HepG2 (cell line): ENCODE data around the gene RNF125. TPM values are rescaled to one million over a fixed set of nuclear protein-coding genes. Genes with fewer than 3 reads are reported as not detected.

Experiments used
- HDAC2 ChIP-seq: sonication (generic); formaldehyde crosslinking; IDR thresholded peaks from 2 replicates; pipeline ENCODE4 v1.4.0; 2020; ENCODE audit warnings: missing genetic modification reagents
- IRF1 ChIP-seq: sonication (generic); formaldehyde crosslinking; IDR thresholded peaks from 2 replicates; pipeline ENCODE4 v1.4.0; 2020; ENCODE audit warnings: low read depth, mild to moderate bottlenecking, missing genetic modification reagents
- MLXIP ChIP-seq: sonication (generic); formaldehyde crosslinking; IDR thresholded peaks from 2 replicates; pipeline ENCODE4 v1.9.0; 2021; ENCODE audit warnings: missing genetic modification reagents, borderline replicate concordance
- MTA1 ChIP-seq: sonication (generic); formaldehyde crosslinking; IDR thresholded peaks from 2 replicates; pipeline ENCODE4 v1.4.0; 2020; ENCODE audit warnings: missing genetic modification reagents, mild to moderate bottlenecking, borderline replicate concordance
- PCBP2 ChIP-seq: fragments of 200-400 bp; formaldehyde crosslinking; optimal IDR thresholded peaks from 2 replicates; pipeline ENCODE3; 2018; ENCODE audit warnings: low read length, low read depth; ENCODE audit not compliant: poor library complexity, severe bottlenecking
- PHF5A ChIP-seq: IDR thresholded peaks from one replicate; pipeline ENCODE4 v1.6.1; 2018; ENCODE audit warnings: low read depth, missing genetic modification reagents; ENCODE audit not compliant: unreplicated experiment
- ZBED4 ChIP-seq: sonication (generic); formaldehyde crosslinking; IDR thresholded peaks from 2 replicates; pipeline ENCODE4 v1.4.0; 2020; ENCODE audit warnings: missing genetic modification reagents, borderline replicate concordance
- ZHX1 ChIP-seq: sonication (generic); formaldehyde crosslinking; IDR thresholded peaks from 2 replicates; pipeline ENCODE4 v1.8.1; 2022; ENCODE audit warnings: low read depth, mild to moderate bottlenecking, missing genetic modification reagents
- ZNF557 ChIP-seq: sonication (generic); formaldehyde crosslinking; IDR thresholded peaks from 2 replicates; pipeline ENCODE4 v1.4.0; 2020; ENCODE audit warnings: missing genetic modification reagents
- ZNF629 ChIP-seq: sonication (generic); formaldehyde crosslinking; conservative IDR thresholded peaks from 2 replicates; pipeline ENCODE4 v1.5.0; 2020; ENCODE audit warnings: missing genetic modification reagents
- ZNF841 ChIP-seq: sonication (generic); formaldehyde crosslinking; IDR thresholded peaks from 2 replicates; pipeline ENCODE4 v1.8.1; 2023; ENCODE audit warnings: missing genetic modification reagents, borderline replicate concordance
- ZSCAN21 ChIP-seq: sonication (generic); formaldehyde crosslinking; IDR thresholded peaks from 2 replicates; pipeline ENCODE4 v1.8.0; 2022; ENCODE audit warnings: mild to moderate bottlenecking, missing genetic modification reagents, moderate library complexity, borderline replicate concordance
- ZSCAN5A ChIP-seq: sonication (generic); formaldehyde crosslinking; IDR thresholded peaks from 2 replicates; pipeline ENCODE4 v1.8.0; 2022; ENCODE audit warnings: mild to moderate bottlenecking, missing genetic modification reagents, borderline replicate concordance
- polyA plus RNA-seq, 8 experiments: library from polyadenylated mRNA; depleted of rRNA in 3 of 8; stranded (reverse) in 7 of 8; unstranded in 1 of 8; fragments of >200 nt; fragmentation: Illumina TruSeq in 4 of 8; extraction: Trizol in 4 of 8; gene quantifications; 2 replicates each; pipeline versions ENCODE4 v1.2.1 to v1.2.3, GENCODE V29; 2011 to 2016; ENCODE audit warnings: low read depth in 4 of 8, missing spikeins in 1 of 8, mixed read lengths in 1 of 8; ENCODE audit not compliant: insufficient read depth in 1 of 8
- total RNA-seq, 5 experiments: library from RNA; depleted of rRNA; stranded (reverse); fragments of >200 nt; fragmentation: Illumina TruSeq; extraction: Trizol; gene quantifications; 2 replicates each; pipeline ENCODE4 v1.2.3, GENCODE V29; 2016; ENCODE audit warnings: low read depth in 1 of 5

RNF125 gene
- total and polyA plus RNA-seq, 2 of the 13 experiments (the other 11 are each of a cell fraction or from before 2014, with no cell fraction given), result 0.58 to 1.8 TPM

- TF ChIP-seq PCBP2 (no peak), HDAC2 (CRISPR knock-in tag) (peak; percentile 33; the same call in 1 of the 2 replicates), ZBED4 (CRISPR knock-in tag) (no peak; the same call in 1 of the 2 replicates), ZSCAN21 (CRISPR knock-in tag) (no peak), PHF5A (CRISPR knock-in tag) (no peak), IRF1 (no peak), ZHX1 (peak; percentile 90), ZNF841 (CRISPR knock-in tag) (peak; percentile 94), MLXIP (CRISPR knock-in tag) (no peak), ZNF557 (no peak), MTA1 (CRISPR knock-in tag) (no peak; the same call in 1 of the 2 replicates), ZNF629 (CRISPR knock-in tag) (no peak), ZSCAN5A (CRISPR knock-in tag) (no peak; the same call in 1 of the 2 replicates)
Measured at GRCh38 chr18:32091724-32092421, 73.2 kb downstream of the RNF125 start, which contains the start of gene RNF138 (continued).
